Motor neuron (in vitro differentiated cells): ENCODE measurements around the gene ZNF281. TPM values are rescaled to one million over a fixed set of nuclear protein-coding genes. Genes with fewer than 3 reads are reported as not detected.
A peak's percentile ranks its signal among the peaks of the same experiment; 100 is the strongest.
"Not testable (repeated sequence)": the region's sequence is repeated elsewhere in the genome, so short reads cannot be mapped to it uniquely, and the experiment has no call there.

ENCODE experiments used
- ATAC-seq, 8 experiments: fragments of 200-7000 bp; cut with Tn5 transposase; replicated peaks in 6 of 8; 2 replicates each; pipeline ENCODE4 v1.8.0; 2021; ENCODE audit warnings: mild to moderate bottlenecking in 8 of 8, moderate library complexity in 8 of 8
- H3K27ac ChIP-seq, 2 donors: fragments of 250-450 bp; sonication (Bioruptor Pico); 2 replicates each; pipeline ENCODE4 v1.9.0; 2021; ENCODE audit warnings: antibody characterized with exemption in 2 of 2, mild to moderate bottlenecking in 2 of 2, moderate library complexity in 1 of 2
- H3K4me1 ChIP-seq, 2 donors: fragments of 250-450 bp; sonication (Bioruptor Pico); replicated peaks in 1 of 2; 2 replicates each; pipeline ENCODE4 v1.6.1; 2021; ENCODE audit warnings: antibody characterized with exemption in 2 of 2, mild to moderate bottlenecking in 2 of 2, moderate library complexity in 1 of 2
- H3K4me3 ChIP-seq, 5 donors: fragments of 250-450 bp; sonication (Bioruptor Pico); 2 replicates each; pipeline ENCODE4 v1.9.0; 2021; ENCODE audit warnings: antibody characterized with exemption in 5 of 5, mild to moderate bottlenecking in 5 of 5, moderate library complexity in 4 of 5
- WGBS, 10 experiments: fragments of 450-650 bp; shearing (Covaris generic); methylation state at CpG; one replicate each; pipeline ENCODE4 v1.0.0; 2022; 5-methylcytosine and 5-hydroxymethylcytosine counted together
- in situ Hi-C, 9 experiments: fragments of 400-800 bp; cut with MboI; loops; one replicate each; pipeline ENCODE4 v1.15.0; 2021; ENCODE audit warnings: low sequenced_read_pairs in 9 of 9, low pct_unique_long_range_greater_than_20kb in 2 of 9; ENCODE audit not compliant: unreplicated experiment in 9 of 9
- total RNA-seq, 8 experiments: library from RNA; unstranded; fragments of 300-600 nt; gene quantifications; 2 replicates each; pipeline versions ENCODE4 v1.2.3 to v1.2.4, GENCODE V29; 2022

ZNF281 gene
- total RNA-seq, 8 experiments from 2014 or later, result 7.4 to 44.8 (median 23.8) TPM

DNA sequence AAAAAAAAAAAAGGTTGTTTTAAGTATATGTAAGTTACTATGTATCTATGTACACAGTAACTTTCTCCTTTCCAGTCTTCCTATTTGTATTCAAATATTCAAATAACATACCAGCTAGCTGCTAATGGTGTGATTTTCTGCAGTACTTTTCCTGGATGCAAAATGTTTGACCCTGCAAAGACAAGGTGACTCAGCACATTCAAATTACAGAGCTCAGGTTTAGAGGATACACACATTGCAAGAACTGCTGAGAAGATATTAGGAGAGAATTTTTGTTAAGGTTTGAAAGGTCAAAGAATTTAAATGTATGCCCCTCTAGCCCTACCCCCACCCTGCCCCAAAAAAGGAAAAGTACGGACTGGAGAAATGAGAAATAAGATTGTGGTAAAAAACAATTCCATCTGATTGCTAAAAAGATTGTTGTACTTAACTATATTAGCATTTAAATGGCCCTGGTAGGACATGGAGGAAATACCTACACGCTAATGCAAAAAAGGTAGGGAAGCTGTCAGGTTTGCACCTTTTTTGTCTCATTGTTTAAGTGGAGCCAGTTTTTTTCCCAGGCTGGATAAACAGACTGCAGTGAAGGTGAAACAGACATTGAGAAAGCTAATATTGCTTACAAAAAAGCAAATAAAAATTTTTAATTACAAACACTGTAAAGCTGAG, 45.6 kb downstream of the ZNF281 start:
- H3K4me1 ChIP-seq, result peaks cover 11 to 13% of the 10 kb centered on the region in 2 donors
- ATAC-seq, result peak; percentile 19 to 84 (median 56)
- H3K27ac ChIP-seq, result no peak overlapping the region
- in situ Hi-C loops, result no loop called here
- 20 to 100% (median 65%) methylated on average over 1 to 2 of the region's 2 CpGs; no CpG with 5 or more reads in 2 of the 10 experiments for WGBS, 10 experiments
- H3K4me3 ChIP-seq, result no peak overlapping the region

GRCh38 chr1:200363264-200363933, 46.4 kb downstream of the ZNF281 start:
- no peak overlapping the region for H3K4me3 ChIP-seq
- H3K27ac ChIP-seq, result no peak overlapping the region
- peaks cover 11 to 13% of the 10 kb centered on the region in 2 donors for H3K4me1 ChIP-seq
- 45 to 76% (median 63%) methylated on average over 2 to 5 of the region's 5 CpGs; no CpG with 5 or more reads in 1 of the 10 experiments for WGBS, 10 experiments
- in situ Hi-C loops, result no loop called here
- no peak for ATAC-seq

- H3K27ac ChIP-seq, result no peak overlapping the region
- ATAC-seq, result no peak
- 28 to 86% (median 60%) methylated on average over 1 to 2 of the region's 2 CpGs; no CpG with 5 or more reads in 1 of the 10 experiments for WGBS, 10 experiments
- peaks cover 11 to 13% of the 10 kb centered on the region in 2 donors for H3K4me1 ChIP-seq
- in situ Hi-C loops, result no loop called here
- no peak overlapping the region for H3K4me3 ChIP-seq
These were observed 47.4 kb downstream of the ZNF281 start for GRCh38 chr1:200362421-200362820.

- peak in 2 of 8 experiments; percentile 38 to 53 for ATAC-seq
- Histone ChIP-seq H3K4me3 (no peak overlapping the region), H3K27ac (no peak overlapping the region), H3K4me1 (peaks cover 8 to 9% of the 10 kb centered on the region in 2 donors)
- in situ Hi-C loops, result no loop called here
- WGBS, 10 experiments, result 0 to 91% (median 53%) methylated on average over 1 to 3 of the region's 3 CpGs; no CpG with 5 or more reads in 4 of the 10 experiments
These were observed 50.1 kb downstream of the ZNF281 start for GRCh38 chr1:200359610-200360163.

DNA sequence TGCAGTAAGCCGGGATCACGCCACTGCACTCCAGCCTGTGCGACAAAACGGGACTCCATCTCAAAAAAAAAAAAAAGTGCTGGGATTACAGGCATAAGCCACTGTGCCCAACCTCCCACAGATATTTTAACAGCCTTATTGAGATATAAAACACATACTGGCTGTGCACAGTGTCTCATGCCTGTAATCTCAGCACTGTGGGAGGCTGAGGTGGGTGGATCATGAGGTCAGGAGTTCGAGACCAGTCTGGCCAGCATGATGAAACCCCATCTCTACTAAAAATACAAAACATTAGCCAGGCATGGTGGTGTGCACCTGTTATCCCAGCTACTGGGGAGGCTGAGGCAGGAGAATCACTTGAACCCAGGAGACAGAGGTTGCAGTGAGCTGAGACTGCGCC, 51.9 kb downstream of the ZNF281 start:
- H3K27ac ChIP-seq, in situ Hi-C loops: not testable (repeated sequence)
- WGBS, 10 experiments, result 86 to 100% (median 89%) methylated on average over 1 to 6 of the region's 6 CpGs; no CpG with 5 or more reads in 5 of the 10 experiments

DNA sequence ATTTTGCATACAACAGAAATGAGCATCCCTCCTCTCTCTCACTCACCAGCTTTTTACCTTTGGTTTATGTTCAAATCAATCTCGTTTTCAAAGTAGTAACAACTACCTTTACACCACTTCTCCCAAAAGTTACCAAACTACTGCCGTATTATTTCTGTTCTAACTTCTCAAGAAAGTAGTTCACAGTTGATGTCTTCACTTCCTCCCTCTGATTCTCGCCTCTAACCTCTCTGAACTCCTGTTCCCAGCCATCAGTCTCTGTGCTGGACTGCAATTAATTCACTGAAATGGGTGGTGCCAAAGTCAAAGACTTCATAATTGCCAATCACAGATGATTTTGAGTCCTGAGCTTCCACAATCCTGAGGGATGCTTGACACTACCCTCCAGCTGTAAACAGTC, 54.0 kb downstream of the ZNF281 start:
- no peak for ATAC-seq
- in situ Hi-C loops, result no loop called here
- Histone ChIP-seq H3K4me1 (no peaks in the 10 kb centered on the region), H3K4me3 (no peak overlapping the region), H3K27ac (no peak overlapping the region)
- WGBS, 10 experiments, result 33 to 93% (median 88%) methylated on average over 2 to 3 of the region's 3 CpGs

More for the DNA sequence above, 51.9 kb downstream of the ZNF281 start:
- not testable (repeated sequence) for H3K4me3 ChIP-seq, ATAC-seq, H3K4me1 ChIP-seq

Other genes starting within 250 kb of the ZNF281 start
- 10 to 100 TPM in 1 of 8 experiments, 1 to 10 TPM in 4, under 1 TPM in 3; 0.15 to 15.9 (median 1.1) TPM for gene KIF14, start 210.7 kb upstream of the ZNF281 start, total RNA-seq